ENCODE data around the gene ADRA2C. TPM values are rescaled to one million over a fixed set of nuclear protein-coding genes. Genes with fewer than 3 reads are reported as not detected.

Gene ADRA2C
- total RNA-seq, 1 experiment from 2014 or later: 0.28 TPM

GRCh38 chr4:3735196-3735595 is 31.0 kb upstream of the ADRA2C start:
- Mint-ChIP-seq H3K27ac (ENCODE audit: low read depth, unreplicated experiment) (no peak overlapping the region), H3K4me1 (ENCODE audit: insufficient read depth, unreplicated experiment) (no peaks in the 10 kb centered on the region), H3K27me3 (ENCODE audit: insufficient read depth, unreplicated experiment) (peaks cover 30% of the 10 kb centered on the region), H3K4me3 (ENCODE audit: unreplicated experiment) (no peak overlapping the region), H3K9me3 (ENCODE audit: unreplicated experiment) (no peaks in the 10 kb centered on the region), H3K36me3 (ENCODE audit: insufficient read depth, unreplicated experiment) (no peaks in the 10 kb centered on the region)
- no TSS peak for BruUV-seq (replicated peaks)
- TF ChIP-seq CTCF (IDR thresholded peaks at IDR 0.05; ENCODE audit: unreplicated experiment): no peak
- intact Hi-C loops (cut with micrococcal nuclease): no loop called here
- DNase-seq (ENCODE audit: unreplicated experiment): no peak
- ChIA-PET POLR2A (no interaction called here), CTCF (no interaction called here)

- TF ChIP-seq CTCF (IDR thresholded peaks at IDR 0.05; ENCODE audit: unreplicated experiment): no peak
- no peak for DNase-seq (ENCODE audit: unreplicated experiment)
- Mint-ChIP-seq H3K27ac (ENCODE audit: low read depth, unreplicated experiment) (no peak overlapping the region), H3K36me3 (ENCODE audit: insufficient read depth, unreplicated experiment) (no peaks in the 10 kb centered on the region), H3K27me3 (ENCODE audit: insufficient read depth, unreplicated experiment) (peaks cover 30% of the 10 kb centered on the region), H3K9me3 (ENCODE audit: unreplicated experiment) (no peaks in the 10 kb centered on the region), H3K4me1 (ENCODE audit: insufficient read depth, unreplicated experiment) (no peaks in the 10 kb centered on the region), H3K4me3 (ENCODE audit: unreplicated experiment) (no peak overlapping the region)
- intact Hi-C loops (cut with micrococcal nuclease): no loop called here
- POLR2A ChIA-PET: no interaction called here
- CTCF ChIA-PET: no interaction called here
- no TSS peak for BruUV-seq (replicated peaks)
Measured at GRCh38 chr4:3736290-3736689, 29.9 kb upstream of the ADRA2C start.

- BruUV-seq (replicated peaks): no TSS peak
- TF ChIP-seq CTCF (IDR thresholded peaks at IDR 0.05; ENCODE audit: unreplicated experiment): no peak
- no peaks in the 10 kb centered on the region for H3K4me1 Mint-ChIP-seq (ENCODE audit: insufficient read depth, unreplicated experiment)
- no peaks in the 10 kb centered on the region for H3K36me3 Mint-ChIP-seq (ENCODE audit: insufficient read depth, unreplicated experiment)
- no peak overlapping the region for H3K4me3 Mint-ChIP-seq (ENCODE audit: unreplicated experiment)
- CTCF ChIA-PET: interaction anchor here (0.6 kb wide), 1 partner anchor 36 kb away, joined by 3 read pairs; no protein-coding TSS in a partner anchor
- no peak for DNase-seq (ENCODE audit: unreplicated experiment)
- intact Hi-C loops (cut with micrococcal nuclease): no loop called here
- no peaks in the 10 kb centered on the region for H3K9me3 Mint-ChIP-seq (ENCODE audit: unreplicated experiment)
- peaks cover 30% of the 10 kb centered on the region for H3K27me3 Mint-ChIP-seq (ENCODE audit: insufficient read depth, unreplicated experiment)
- POLR2A ChIA-PET: no interaction called here
- no peak overlapping the region for H3K27ac Mint-ChIP-seq (ENCODE audit: low read depth, unreplicated experiment)
Measured at GRCh38 chr4:3736806-3737205, 29.4 kb upstream of the ADRA2C start.

GRCh38 chr4:3739577-3739976 is 26.6 kb upstream of the ADRA2C start:
- BruUV-seq (replicated peaks): no TSS peak
- Mint-ChIP-seq H3K4me3 (ENCODE audit: unreplicated experiment) (no peak overlapping the region), H3K9me3 (ENCODE audit: unreplicated experiment) (no peaks in the 10 kb centered on the region), H3K27ac (ENCODE audit: low read depth, unreplicated experiment) (no peak overlapping the region), H3K27me3 (ENCODE audit: insufficient read depth, unreplicated experiment) (peaks cover 30% of the 10 kb centered on the region), H3K4me1 (ENCODE audit: insufficient read depth, unreplicated experiment) (no peaks in the 10 kb centered on the region), H3K36me3 (ENCODE audit: insufficient read depth, unreplicated experiment) (no peaks in the 10 kb centered on the region)
- ChIA-PET POLR2A (no interaction called here), CTCF (no interaction called here)
- intact Hi-C loops (cut with micrococcal nuclease): no loop called here
- DNase-seq (ENCODE audit: unreplicated experiment): no peak
- no peak for TF ChIP-seq CTCF (IDR thresholded peaks at IDR 0.05; ENCODE audit: unreplicated experiment)

Measured in MCF 10A (cell line).